ENCODE results near the gene CFB.
"Not testable (repeated sequence)": the region's sequence is repeated elsewhere in the genome, so short reads cannot be mapped to it uniquely, and the experiment has no call there.

CFB gene

GRCh38 chr6:31945507-31946369, at the start of gene CFB:
Gene CFB, plus strand, starts transcription at chr6:31946095. Its CDS starts 127 bp downstream, at chr6:31946222.
- no peak for DNase-seq (ENCODE audit: low read depth)

DNA sequence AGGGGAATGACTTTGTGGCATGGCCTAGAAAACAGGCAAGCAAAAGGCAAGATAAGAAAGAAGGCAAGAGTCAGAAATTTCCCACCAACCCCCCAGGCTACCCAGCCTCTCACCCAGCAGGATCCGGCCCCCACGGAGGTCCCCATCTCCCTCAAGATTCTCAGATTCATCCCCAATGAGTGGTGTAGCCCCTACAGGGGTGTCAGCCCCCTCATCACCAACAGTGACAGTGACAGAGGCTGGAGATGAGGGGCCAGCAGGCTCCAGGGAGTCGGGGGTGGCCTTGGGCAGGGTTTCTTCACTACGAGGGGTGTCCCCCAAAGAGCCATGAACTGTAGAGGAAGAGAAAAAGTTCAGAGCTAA, 49.4 kb upstream of the CFB start:
- DNase-seq (ENCODE audit: low read depth): no peak

DNA sequence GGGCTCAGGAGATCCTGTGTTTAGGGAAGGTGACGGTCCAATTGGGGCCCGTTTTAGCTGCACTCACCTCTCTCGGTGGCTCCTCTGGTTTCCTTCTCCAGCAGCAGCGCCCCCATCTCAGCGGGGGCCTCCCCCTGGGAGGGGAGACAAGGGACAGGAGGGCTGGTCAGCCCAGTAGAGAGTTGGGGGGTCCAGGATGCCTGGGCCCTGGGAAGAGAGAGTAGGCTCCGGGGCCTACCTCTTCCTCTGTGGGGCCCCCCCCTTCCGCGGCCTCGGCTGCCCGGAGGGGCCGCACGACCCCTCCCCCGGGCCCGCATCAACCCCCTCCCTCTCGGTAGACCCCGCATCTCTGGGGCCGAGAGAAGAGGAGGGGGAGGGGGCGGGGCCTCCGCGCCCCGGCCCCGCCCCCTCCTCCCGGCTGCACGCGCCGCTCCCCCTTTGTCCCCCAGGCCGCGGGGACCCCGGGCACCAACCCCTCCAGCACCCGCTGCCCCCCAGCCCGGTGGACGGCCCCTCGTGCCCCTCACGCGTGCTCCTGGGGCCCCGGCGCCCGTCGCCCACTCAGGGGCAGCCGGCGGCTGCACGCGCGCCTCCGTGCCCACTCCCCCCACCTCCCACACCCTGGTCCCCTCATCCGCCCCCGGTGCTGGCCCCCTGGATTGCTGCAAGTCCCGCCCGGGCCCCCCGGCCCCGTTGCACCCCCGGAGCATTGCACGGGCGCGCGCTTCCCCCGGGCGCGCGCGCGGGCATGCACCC, 48.9 kb upstream of the CFB start:
- DNase-seq (ENCODE audit: low read depth): no peak

- DNase-seq (ENCODE audit: low read depth): peak; percentile 79
Measured at GRCh38 chr6:31897612-31898382, 48.1 kb upstream of the CFB start, which contains the start of gene EHMT2. Gene EHMT2, minus strand, starts transcription at chr6:31897698. Its CDS starts 21 bp downstream, at chr6:31897677.

DNA sequence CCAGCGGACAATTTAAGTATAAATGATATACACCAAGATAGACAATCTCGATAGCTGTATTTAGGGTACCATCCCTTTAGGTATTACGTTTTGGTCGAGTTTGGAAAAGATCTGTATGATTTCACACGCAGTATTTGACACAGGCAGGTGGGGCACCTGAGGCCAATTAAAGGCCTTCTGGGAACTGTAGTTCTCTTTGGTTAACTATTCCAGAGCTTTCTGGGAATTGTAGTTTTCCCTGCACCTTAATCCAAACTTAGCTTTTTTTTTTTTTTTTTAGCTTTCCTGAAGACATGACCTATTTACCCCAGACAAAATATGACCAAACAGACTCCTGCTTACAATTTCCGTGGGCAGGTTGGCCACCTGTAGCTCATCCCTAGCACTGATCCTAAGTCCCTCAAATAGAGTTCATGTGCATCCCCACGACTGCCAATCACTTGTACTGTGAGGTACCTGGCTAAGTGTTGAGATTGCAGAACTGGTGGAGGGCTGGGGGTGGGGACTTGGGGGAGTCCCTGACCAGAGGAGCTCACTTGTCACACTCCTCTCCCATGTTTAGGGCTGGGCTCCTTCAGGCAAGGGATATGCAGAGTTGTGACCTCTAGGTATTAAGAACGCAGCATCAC, 47.4 kb upstream of the CFB start:
- DNase-seq (ENCODE audit: low read depth): no peak

DNA sequence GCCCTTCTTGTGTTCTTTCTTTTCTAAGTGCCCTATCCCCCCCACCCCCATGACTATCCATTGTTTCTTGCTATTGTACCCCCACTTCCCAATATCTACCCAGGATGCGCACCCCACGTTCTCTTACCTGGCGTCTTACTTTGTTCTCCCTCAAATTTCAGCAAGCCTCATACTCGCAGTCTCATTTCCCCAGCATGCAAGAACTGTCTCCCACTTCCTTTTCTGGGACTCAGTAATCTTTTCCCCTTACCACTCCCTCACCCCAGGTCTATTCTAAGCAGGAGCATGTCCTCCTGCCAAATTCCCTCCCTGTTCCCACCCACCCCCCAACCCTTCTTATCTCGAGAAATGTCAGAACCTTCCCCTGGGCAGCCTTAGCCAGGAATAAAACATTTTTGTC, 46.7 kb upstream of the CFB start:
- DNase-seq (ENCODE audit: low read depth): no peak

GRCh38 chr6:31899882-31900722, 45.8 kb upstream of the CFB start:
- no peak for DNase-seq (ENCODE audit: low read depth)

- DNase-seq (ENCODE audit: low read depth): no peak
Measured at GRCh38 chr6:31900917-31901414, 44.9 kb upstream of the CFB start.

- DNase-seq (ENCODE audit: low read depth): peak; percentile 56
Measured at GRCh38 chr6:31901415-31901952, 44.4 kb upstream of the CFB start.

DNA sequence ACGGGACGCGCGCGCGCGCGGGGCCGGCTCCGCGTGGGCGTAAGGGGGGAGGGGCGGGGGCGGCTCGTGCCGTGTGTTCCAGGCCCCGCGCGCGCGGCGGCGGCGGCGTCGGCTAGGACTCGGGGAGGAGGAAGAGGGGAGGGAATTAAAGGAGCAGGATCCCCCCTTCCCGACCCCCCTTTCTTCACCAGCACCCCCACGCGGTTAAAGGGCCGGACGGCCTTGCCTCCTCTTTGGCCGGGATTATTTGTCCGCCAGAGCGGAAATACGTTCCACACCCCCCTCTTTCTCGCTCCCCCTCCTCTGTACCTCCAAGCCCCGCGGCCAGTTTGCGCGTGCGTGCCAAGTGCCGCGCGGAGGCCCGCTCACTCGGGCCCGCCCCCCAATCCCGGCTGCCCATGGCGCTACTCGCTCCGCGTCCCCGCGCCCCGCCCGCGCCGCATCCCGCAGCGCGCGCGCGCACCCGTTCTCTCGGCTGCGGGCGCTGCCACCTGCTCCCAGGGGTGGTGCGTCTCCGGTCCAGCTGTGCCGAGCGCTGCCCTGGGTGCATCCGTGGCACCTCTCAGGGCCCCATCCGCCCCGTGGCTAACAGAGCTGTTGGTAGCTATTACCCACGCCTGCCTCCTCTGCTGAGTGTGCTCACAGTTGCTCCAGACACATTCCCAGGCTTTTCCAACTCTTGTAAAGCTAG, 43.8 kb upstream of the CFB start, which contains the start of gene ZBTB12:
ZBTB12 (minus strand) TSS at position 134 of the 691 bp plus-strand sequence. CDS start 781 bp downstream, outside the sequence.
- DNase-seq (ENCODE audit: low read depth): peak; percentile 81

GRCh38 chr6:31903957-31904356, 41.9 kb upstream of the CFB start:
- DNase-seq (ENCODE audit: low read depth): no peak

GRCh38 chr6:31905041-31905440, 40.9 kb upstream of the CFB start:
- no peak for DNase-seq (ENCODE audit: low read depth)

DNA sequence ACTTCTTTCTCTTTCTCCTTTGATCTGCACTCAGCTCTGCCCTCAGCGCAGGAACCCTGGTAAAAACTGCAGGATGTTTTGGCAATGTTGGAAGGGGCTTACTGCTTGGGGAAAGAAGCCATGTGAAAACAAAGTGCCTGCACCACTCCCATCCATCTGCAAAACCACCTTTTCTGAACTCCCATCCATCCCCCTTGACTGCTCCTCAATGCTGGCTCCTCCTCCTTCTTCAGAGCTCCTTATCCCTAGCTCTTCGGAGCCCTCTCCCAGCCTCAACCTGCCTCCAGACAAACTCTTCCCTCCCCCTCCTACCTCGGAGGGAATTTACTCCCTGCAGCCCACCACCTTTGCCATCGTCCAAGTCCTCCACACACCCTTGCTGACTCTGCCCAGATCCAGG, 39.8 kb upstream of the CFB start:
- DNase-seq (ENCODE audit: low read depth): no peak

GRCh38 chr6:31906727-31907126, 39.2 kb upstream of the CFB start:
- not testable (repeated sequence) for DNase-seq (ENCODE audit: low read depth)

DNA sequence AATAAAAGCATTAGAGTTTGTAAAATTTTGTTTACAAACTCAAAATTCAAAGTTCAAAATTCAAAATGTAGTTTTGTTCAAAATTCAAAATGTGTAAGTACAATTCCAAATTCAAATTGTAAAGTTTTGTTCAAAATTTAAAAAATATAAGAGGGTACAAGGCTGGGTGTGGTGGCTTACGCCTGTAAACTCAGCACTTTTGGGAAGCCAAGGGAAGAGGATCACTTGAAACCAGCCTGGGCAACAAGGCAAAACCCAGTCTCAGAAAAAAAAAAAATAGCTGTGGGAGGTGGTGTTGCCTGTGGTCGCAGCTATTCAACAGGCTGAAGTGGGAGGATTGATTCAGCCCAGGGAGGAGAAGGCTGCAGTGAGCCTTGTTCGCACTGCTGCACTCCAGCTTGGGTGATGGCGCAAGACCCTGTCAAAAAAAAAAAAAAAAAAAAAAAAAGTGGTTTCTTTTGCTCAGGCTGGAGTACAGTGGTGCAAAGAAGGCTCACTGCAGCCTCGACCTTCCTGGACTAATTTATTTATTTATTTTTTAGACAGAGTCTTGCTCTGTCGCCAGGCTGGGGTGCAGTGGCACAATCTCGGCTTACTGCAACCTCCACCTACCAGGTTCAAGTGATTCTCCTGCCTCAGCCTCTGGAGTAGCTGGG, 38.6 kb upstream of the CFB start:
- no peak for DNase-seq (ENCODE audit: low read depth)

- not testable (repeated sequence) for DNase-seq (ENCODE audit: low read depth)
Measured at GRCh38 chr6:31908255-31908654, 37.6 kb upstream of the CFB start.

- DNase-seq (ENCODE audit: low read depth): no peak
Measured at GRCh38 chr6:31908791-31909190, 37.1 kb upstream of the CFB start.

DNA sequence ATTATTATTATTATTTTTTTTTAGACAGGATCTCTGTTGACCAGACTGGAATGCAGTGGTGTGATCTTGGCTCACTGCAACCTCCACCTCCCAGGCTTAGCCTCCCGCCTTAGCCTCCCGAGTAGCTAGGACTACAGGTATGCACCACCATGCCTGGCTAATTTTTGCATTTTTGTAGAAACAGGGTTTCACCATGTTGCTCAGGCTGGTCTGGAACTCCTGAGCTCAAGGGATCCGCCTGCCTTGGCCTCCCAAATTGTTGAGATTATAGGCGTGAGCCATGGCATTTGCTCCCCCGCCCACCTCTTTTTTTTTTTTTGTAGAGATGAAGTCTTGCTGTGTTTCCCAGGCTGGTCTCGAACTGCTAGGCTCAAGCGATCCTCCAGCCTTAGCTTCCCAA, 36.6 kb upstream of the CFB start:
- not testable (repeated sequence) for DNase-seq (ENCODE audit: low read depth)

Data from stimulated activated CD8-positive, alpha-beta memory T cell treated with anti-CD3 and anti-CD28 coated beads, Interleukin-12 subunit alpha, Interleukin-12 subunit beta, amount 100 ng/mL, for 4 hours (primary cell).